HG03457 (cell line): Measurements from ENCODE around the gene MAP3K21.

Source experiments
- ATAC-seq: cut with Tn5 transposase; IDR thresholded peaks from one replicate; pipeline ENCODE4 v1.9.1; 2021; ENCODE audit warnings: moderate number of reproducible peaks; ENCODE audit not compliant: unreplicated experiment

MAP3K21 gene

GRCh38 chr1:233386336-233386735, 58.8 kb downstream of the MAP3K21 start:
- ATAC-seq = no peak

DNA sequence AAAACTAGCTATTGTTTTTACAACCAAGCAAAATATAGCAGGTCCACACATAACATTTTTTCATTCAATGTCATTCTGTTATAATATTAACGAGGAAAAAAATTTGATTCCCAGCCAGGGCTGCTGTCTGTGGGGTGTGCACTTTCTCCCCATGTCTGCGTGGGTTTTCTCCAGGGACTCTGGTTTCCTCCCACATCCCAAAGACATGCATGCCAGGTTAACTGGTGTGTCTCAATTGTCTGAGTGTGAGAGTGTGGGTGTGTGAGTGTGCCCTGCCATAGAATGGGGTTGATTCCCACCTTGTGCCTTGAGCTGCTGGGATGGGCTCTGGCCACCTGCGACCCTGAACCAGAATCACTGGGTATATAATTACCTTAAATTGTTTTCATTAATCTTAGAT, 60.1 kb downstream of the MAP3K21 start:
- no peak for ATAC-seq

DNA sequence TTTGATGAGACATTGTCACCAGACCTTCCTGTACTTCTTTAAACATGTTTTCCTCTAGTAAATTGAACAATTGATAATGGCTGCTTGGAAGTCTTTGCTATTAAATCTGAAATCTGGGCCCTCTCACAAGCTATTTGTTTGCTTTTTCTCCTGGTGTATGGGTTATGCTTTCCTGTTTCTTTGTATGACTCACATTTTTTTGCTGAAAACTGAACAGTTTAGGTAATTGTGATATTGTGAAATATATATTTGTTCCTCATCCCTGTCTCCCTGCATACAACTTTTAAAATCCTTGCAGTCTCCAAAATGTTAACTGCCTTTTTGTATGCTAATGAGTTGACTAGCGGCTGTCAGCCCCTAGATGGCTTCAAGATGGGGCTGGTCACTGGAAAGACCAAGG, 61.6 kb downstream of the MAP3K21 start:
- ATAC-seq = no peak

DNA sequence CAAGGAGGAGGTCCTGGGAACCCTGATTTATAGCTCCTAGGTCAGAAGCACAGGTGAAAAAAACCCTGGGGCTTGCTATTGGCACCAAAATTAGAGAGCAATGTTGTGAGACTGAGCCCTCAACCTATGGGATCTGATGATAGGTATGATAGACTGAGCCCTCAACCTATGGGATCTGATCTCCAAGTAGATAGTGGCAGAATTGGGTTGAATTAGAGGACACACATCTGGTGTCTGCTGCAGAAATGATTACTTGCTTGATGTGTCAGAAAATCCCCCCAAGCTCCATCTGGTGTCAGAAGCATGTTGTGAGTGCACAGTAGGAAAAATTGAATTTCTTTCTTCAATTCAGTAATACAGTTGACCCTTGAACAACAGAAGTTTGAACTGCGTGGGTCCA, 62.4 kb downstream of the MAP3K21 start:
- ATAC-seq = no peak

DNA sequence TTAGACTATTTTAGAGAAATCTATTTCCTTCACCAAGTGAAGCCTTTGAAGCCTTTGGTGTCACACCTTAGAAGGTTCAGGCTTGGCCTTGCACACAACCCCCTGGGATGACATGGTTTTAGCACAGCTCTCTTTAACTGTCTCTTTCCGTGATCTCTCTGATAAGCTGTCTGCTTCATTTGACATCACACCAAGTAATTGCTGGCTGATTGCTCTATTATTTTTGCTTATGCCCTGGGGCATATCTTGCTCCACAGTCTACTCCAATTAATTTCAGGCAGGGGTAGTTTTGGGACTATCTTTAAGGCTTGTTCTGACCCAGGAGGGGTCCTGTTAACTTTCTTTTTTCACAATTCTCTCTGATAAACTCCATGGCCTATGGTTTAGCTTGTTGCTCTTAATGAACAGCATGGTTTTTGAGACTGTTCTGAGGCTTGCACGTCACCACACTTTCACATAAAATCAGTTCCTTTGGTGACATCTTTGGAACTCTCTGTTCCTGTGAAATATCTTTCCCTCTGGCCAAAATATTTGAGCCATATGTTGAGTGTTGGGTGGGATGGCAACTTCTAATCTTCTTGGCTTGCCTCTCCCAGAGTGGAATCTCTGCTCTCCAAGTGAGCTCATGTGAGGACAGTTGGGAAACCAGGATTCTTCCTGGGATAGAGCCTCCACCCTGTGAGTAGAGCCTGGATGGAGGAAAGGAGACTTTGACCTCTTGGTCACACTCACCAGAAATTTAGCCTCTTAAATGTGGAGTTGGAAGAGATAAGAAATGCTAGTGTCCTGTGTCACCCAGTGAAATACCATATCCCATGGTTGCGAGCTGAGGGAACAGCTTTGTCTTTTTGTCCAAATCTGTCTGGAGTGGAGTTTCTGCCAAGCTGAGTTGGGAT, 63.6 kb downstream of the MAP3K21 start:
- no peak for ATAC-seq

DNA sequence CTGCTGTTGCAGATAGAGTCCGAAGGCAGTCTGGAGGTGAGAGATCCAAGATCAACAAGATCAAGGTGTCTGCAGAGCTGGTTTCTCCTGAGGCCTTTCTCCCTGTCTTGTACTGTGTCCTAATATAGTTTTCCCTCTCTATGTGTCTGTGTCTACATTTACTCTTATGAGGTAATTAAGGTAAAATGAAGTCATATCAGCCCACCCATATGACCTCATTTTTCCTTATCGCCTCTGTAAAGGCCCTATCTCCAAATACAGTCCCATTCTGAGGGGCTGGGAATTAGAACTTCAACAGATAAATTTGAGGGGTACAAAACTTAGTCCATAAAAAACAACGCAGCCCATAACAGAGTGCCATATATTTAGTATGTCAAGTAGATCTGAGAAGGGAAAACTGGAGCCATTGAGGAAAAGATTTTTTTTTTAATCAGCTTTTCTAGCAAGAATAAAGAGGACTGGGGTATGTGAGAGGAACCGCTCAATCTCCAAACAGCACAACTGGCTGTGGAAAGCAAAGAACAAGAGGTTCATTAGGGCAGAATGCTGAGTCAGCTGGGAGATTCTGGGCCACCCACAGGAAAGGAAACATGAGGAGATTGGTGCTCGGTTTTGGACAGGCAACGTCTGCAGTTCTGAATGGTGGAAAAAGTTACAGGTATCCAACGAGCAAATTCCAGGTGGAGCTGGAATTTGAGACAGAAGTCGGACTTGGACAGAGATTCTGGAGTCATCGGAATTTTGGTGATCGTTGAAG, 65.7 kb downstream of the MAP3K21 start:
- ATAC-seq = no peak

DNA sequence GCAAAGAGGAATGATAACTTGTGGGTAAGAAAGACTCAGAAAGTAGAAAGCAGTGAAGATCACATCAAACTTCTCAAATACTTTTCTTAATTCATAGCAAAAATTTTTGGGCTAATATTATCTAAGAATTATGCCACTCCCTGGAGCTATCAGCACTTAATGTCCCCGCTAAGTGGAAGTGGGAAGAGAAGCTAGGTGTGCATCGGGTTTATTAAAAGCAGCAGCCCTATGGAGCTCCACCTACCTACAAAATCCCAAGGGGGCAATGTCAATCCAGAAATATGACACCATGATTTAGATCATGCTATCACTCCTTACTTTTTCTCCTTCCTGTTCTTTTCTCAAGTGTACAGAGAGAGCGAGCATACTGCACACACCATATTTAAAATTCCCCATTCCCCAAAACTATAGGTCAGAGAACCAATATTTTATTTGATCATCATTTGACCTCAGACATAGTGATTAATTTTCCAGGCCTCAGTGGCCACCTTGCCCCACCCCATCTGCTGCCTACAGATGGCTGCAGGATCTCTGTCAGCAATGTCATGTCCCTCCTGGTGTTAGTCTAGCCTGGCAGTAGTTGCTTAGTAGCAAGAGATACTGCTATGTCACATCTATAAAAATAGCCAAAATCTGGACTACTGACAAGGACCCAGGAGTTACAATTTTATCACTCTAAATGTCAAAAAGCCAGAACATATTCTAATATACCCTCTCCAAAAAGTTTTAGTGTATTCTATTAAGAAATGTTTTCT, 66.6 kb downstream of the MAP3K21 start:
- no peak for ATAC-seq

DNA sequence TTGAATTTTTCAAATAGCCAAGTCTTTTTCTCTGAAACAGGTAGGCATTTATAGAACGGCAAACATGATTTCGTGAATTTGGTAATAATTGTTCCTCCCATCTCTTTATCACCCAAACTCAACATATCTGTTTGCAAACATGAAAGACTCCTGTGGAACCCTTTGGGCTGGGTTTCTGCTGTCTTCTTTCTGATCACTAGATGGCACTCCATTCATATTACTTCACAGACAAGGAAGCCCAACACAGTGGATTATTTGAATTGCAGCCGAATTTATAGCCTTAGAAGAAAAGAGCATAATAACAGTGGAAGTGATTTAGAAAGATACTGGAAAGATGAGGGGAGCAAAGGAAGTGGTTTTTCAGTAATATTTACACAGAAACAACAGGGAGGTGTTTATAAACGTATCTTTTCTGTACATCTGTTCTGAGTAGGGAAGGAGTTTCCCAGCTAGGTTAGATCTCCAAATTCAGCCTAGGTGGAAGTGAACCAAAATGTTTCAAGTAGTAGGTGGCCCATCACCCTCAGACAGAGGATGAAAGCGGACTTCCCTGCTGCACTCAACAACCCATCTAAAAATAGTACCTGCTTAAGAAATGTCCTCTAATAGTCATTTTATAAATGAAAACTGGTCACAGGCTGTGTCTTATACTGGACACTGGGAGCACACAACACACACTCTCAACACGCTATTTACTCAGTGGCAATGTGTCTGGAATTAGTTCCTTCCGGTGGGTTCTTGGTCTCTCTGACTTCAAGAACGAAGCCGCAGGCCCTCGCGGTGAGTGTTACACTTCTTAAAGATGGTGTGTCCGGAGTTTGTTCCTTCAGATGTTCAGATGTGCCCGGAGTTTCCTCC, 67.6 kb downstream of the MAP3K21 start:
- peak; percentile 65 for ATAC-seq

- ATAC-seq = no peak
Observed at GRCh38 chr1:233395863-233396646, 68.5 kb downstream of the MAP3K21 start.

GRCh38 chr1:233406339-233406960, 78.9 kb downstream of the MAP3K21 start:
- ATAC-seq = no peak

DNA sequence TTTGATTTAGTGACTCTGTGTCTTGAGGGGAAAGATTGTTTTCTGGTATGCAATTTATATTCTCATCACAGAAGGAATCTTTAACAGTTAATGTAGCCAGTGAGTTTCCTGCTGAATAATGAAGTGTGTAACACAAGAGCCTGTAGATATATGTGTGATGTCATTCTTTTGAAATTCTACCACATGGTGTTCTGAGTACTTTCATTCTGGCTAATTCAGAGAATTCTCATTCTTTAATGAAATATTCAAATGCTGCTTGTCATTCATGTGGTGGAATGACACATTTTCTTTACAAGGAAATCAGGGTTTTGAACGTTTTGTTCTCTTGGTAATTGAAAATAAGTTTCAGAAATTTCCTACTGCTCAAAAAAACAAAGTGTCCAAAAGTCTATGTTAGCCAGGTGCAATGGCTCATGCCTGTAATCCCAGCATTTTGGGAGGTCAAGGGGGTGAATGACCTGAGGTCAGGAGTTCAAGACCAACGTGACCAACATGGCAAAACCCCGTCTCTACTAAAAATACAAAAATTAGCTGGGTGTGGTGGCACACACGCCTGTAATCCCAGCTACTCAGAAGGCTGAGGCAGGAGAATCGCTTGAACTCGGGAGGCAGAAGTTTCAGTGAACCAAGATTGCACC, 79.6 kb downstream of the MAP3K21 start:
- no peak for ATAC-seq

GRCh38 chr1:233409540-233409939, 82.0 kb downstream of the MAP3K21 start:
- no peak for ATAC-seq

DNA sequence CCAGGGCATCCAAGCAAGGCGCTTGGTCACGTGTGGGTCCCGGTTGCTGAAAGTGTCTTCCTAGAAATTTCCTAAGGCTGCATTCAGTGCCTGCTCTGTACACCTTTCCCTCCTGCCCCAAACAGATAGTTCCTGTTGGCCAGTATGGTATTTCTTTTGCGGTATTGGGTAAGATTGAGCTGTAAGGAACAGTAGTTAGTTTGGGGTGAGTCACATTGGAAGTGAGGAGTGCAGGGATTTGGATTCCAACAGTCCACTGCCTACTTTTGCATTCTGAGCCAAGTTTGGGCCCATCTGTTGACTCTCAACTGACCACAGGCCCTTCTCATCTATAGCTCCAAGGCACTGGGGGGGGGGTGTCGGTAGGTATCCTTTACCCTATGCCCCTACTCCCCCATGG, 83.4 kb downstream of the MAP3K21 start:
- no peak for ATAC-seq

DNA sequence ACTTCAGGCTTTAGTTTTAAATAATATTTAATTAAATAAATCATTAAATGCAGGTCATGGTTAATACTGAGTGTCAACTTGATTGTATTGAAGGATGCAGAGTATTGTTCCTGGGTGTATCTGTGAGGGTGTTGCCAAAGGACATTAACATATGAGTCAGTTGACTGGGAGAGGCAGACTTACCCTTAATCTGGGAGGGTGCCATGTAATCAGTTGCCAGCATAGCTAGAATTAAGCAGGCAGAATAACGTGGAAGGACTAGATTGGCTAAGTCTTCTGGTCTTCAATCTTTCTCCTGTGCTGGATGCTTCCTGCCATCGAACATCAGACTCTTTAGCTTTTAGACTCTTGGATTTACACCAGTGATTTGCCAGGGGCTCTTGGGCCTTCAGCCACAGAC, 85.3 kb downstream of the MAP3K21 start:
- no peak for ATAC-seq

- ATAC-seq = no peak
Observed at GRCh38 chr1:233421293-233421692, 93.8 kb downstream of the MAP3K21 start.

GRCh38 chr1:233424779-233425178, 97.3 kb downstream of the MAP3K21 start:
- no peak for ATAC-seq

DNA sequence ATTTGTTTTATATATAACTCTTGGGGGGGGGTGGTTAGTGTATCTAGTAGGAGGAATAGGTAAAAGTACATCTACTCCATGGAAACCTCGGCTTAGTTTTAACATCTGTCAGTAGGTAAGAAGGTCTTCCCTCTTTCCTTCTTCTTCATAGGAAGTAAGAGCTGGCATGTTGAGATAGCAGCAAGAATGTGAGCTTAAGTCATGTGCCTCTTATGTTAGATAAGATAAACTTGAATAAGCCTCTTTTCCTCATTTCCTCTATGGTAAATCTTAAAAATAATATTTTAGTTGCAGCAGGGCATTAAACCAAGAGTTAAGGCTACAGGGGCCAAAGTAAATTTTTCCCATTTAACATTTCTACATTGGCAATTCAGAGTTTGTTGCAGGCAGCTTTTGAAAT, 100.4 kb downstream of the MAP3K21 start:
- no peak for ATAC-seq

DNA sequence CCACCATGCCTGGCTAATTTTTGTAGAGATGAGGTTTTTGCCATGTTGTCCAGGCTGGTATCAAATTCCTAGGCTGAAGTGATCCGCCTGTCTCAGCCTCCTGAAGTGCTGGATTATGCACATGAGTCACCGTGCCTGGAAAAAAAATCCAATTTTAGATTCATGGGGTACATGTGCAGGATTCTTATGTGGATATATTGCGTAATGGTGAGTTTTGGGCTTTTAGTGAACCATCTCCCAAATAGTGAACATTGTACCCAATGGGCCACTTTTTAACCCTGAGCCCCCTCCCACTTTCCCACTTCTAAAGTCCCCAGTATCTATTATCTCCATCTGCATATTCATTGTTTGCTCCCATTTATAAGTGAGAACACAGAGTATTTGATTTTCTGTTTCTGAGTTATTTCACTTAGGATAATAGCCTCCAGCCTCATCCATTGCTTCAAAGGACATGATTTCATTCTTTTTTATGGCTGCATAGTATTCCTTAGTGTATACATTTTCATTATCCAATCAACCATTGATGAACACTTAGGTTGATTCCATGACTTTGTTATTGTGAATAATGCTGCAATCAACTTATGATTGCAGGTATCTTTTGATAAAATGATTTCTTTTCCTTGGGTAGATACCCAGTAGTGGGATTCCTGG, 104.4 kb downstream of the MAP3K21 start:
- ATAC-seq = no peak
